ENCODE measurements around the gene KLF15. TPM values are rescaled to one million over a fixed set of nuclear protein-coding genes. Genes with fewer than 3 reads are reported as not detected.

Gene KLF15
- total and polyA plus RNA-seq, 2 of the 4 experiments (the other 2 are of a cell fraction): 0.18 to 0.24 TPM

- no peak overlapping the region for H3K56ac ChIP-seq (ENCODE audit: extremely low read depth, insufficient read depth, low read length)
- H3K4me3 ChIP-seq (ENCODE audit: insufficient read depth, low read depth, low read length): no peak overlapping the region
- BruUV-seq (replicated peaks): no TSS peak
- H3K79me1 ChIP-seq (ENCODE audit: low read depth in 1 of 2, low read length in 2 of 2): no peaks in the 10 kb centered on the region
- H4K5ac ChIP-seq (ENCODE audit: low read depth, low read length): no peak overlapping the region
- no peak overlapping the region; the same call in 1 of the 2 replicates for H2BK120ac ChIP-seq (ENCODE audit: low read depth, low read length)
- H3K18ac ChIP-seq (ENCODE audit: low read depth, low read length): peak overlapping the region; percentile 28; the same call in 1 of the 2 replicates
- H3K27me3 ChIP-seq (ENCODE audit: control insufficient read depth, insufficient read depth, low read length): no peaks in the 10 kb centered on the region
- no peak overlapping the region for H3K4me2 ChIP-seq (ENCODE audit: low read depth, low read length)
- H3K27ac ChIP-seq (ENCODE audit: insufficient read depth, low read length): no peak overlapping the region
- dilution Hi-C loops (cut with HindIII; ENCODE audit: low sequenced_read_pairs, unreplicated experiment) (no loop called here), intact Hi-C loops (cut with micrococcal nuclease) (no loop called here), in situ Hi-C loops (cut with MboI; ENCODE audit: low sequenced_read_pairs) (no loop called here)
- no peak for TF ChIP-seq BHLHE40 (IDR thresholded peaks at IDR 0.05; ENCODE audit: low read depth, low read length)
- no peak for TF ChIP-seq SMC3 (IDR thresholded peaks at IDR 0.05; ENCODE audit: low read depth, low read length)
- no peak for TF ChIP-seq MAFK (IDR thresholded peaks at IDR 0.05; ENCODE audit: low read depth, low read length)
- no peak for TF ChIP-seq RCOR1 (IDR thresholded peaks at IDR 0.05; ENCODE audit: insufficient replicate concordance, low read length)
- TF ChIP-seq MAZ (IDR thresholded peaks at IDR 0.05; ENCODE audit: borderline replicate concordance, low read depth, low read length): no peak
- no peak for TF ChIP-seq FOS (IDR thresholded peaks at IDR 0.05; ENCODE audit: low read depth, low read length)
- TF ChIP-seq, protein P1, sequence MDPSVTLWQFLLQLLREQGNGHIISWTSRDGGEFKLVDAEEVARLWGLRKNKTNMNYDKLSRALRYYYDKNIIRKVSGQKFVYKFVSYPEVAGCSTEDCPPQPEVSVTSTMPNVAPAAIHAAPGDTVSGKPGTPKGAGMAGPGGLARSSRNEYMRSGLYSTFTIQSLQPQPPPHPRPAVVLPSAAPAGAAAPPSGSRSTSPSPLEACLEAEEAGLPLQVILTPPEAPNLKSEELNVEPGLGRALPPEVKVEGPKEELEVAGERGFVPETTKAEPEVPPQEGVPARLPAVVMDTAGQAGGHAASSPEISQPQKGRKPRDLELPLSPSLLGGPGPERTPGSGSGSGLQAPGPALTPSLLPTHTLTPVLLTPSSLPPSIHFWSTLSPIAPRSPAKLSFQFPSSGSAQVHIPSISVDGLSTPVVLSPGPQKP (IDR thresholded peaks at IDR 0.05; ENCODE audit: borderline replicate concordance, low read depth, low read length): no peak
- TF ChIP-seq CHD1 (IDR thresholded peaks at IDR 0.05; ENCODE audit: low read depth, low read length): no peak
- no peak for TF ChIP-seq CEBPB (IDR thresholded peaks at IDR 0.05; ENCODE audit: low read depth, low read length)
- no peak for TF ChIP-seq NFE2L2 (IDR thresholded peaks at IDR 0.05; ENCODE audit: low read depth, low read length)
- TF ChIP-seq RAD21 (IDR thresholded peaks at IDR 0.05; ENCODE audit: low read length): no peak
- no peak for TF ChIP-seq RFX5 (IDR thresholded peaks at IDR 0.05; ENCODE audit: low read depth, low read length)
- no peak for TF ChIP-seq CTCF (conservative IDR thresholded peaks at IDR 0.05; ENCODE audit: low read depth, low read length)
- no peak for TF ChIP-seq USF2 (IDR thresholded peaks at IDR 0.05; ENCODE audit: low read depth, low read length)
- TF ChIP-seq POLR2A (IDR thresholded peaks at IDR 0.05; ENCODE audit: low read depth, low read length): no peak
- no peak for TF ChIP-seq MXI1 (IDR thresholded peaks at IDR 0.05; ENCODE audit: borderline replicate concordance, low read depth, low read length)
- DNase-seq: no peak
- H3K14ac ChIP-seq (replicated peaks; ENCODE audit: low read depth, low read length): no peak overlapping the region
- WGBS, 2 experiments (ENCODE audit: extremely low coverage in 2 of 2, insufficient read length in 1 of 2): 90% methylated on average over 3 of the region's 8 CpGs; no CpG with 5 or more reads in 1 of the 2 experiments
- no peak overlapping the region for H2BK20ac ChIP-seq (ENCODE audit: low read depth, low read length)
- POLR2A ChIA-PET (ENCODE audit: unreplicated experiment): no interaction called here
- no peaks in the 10 kb centered on the region for H3K36me3 ChIP-seq (ENCODE audit: control insufficient read depth, insufficient read depth, low read length)
- H4K8ac ChIP-seq (ENCODE audit: low read depth in 2 of 2, low read length in 2 of 2): peak overlapping the region in 1 of 2 experiments; percentile 31; a peak in 2 of 4 replicates
- no peaks in the 10 kb centered on the region for H4K20me1 ChIP-seq (ENCODE audit: insufficient read depth, low read length)
- no peak overlapping the region for H2AK5ac ChIP-seq (ENCODE audit: low read depth, low read length)
- no peak for ATAC-seq (ENCODE audit: low read depth)
- peaks cover 14% of the 10 kb centered on the region for H3K4me1 ChIP-seq (ENCODE audit: control insufficient read depth, insufficient read depth, low read length)
- H3K9ac ChIP-seq (ENCODE audit: low read depth, low read length): no peak overlapping the region
- H3K9me3 ChIP-seq (ENCODE audit: control insufficient read depth, insufficient read depth, low read length): peaks cover 4% of the 10 kb centered on the region; the same call in 1 of the 2 replicates
- H2BK15ac ChIP-seq (ENCODE audit: low read depth, low read length): no peak overlapping the region
- CTCF ChIA-PET: no interaction called here
- H3K4ac ChIP-seq (ENCODE audit: low read depth, low read length): peak overlapping the region; percentile 45; the same call in 1 of the 2 replicates
- peak overlapping the region; percentile 21; the same call in 1 of the 2 replicates for H4K91ac ChIP-seq (ENCODE audit: insufficient read depth, low read depth, low read length)
- H2BK5ac ChIP-seq (ENCODE audit: low read depth, low read length, poor library complexity, severe bottlenecking): peak overlapping the region; percentile 30
- no peak overlapping the region for H2AFZ ChIP-seq (replicated peaks; ENCODE audit: low read length, poor library complexity)
- H3K9me1 ChIP-seq (ENCODE audit: insufficient read depth, low read length): peaks cover 13% of the 10 kb centered on the region
- peak overlapping the region; percentile 13 for H2AK9ac ChIP-seq (replicated peaks; ENCODE audit: low read depth, low read length, poor library complexity)
- no peak overlapping the region for H3K23ac ChIP-seq (ENCODE audit: low read depth, low read length)
Measured at GRCh38 chr3:126306888-126307482, 50.2 kb downstream of the KLF15 start.
